ENCODE data around the gene RIN3. TPM values are rescaled to one million over a fixed set of nuclear protein-coding genes. Genes with fewer than 3 reads are reported as not detected.

Gene RIN3
- total and polyA plus RNA-seq, 2 of the 4 experiments (the other 2 are of a cell fraction): 2.5 to 11.1 TPM

GRCh38 chr14:92513966-92514843 is 624 bp downstream of the RIN3 start:
- DNase-seq (peak; percentile 22), ATAC-seq (ENCODE audit: low read depth) (peak; percentile 27)
- H3K4me1 ChIP-seq (ENCODE audit: control insufficient read depth, insufficient read depth, low read length): peaks cover 13% of the 10 kb centered on the region
- peak overlapping the region; percentile 84 to 91 for H4K8ac ChIP-seq (ENCODE audit: low read depth in 2 of 2, low read length in 2 of 2)
- peak overlapping the region; percentile 79 for H3K18ac ChIP-seq (ENCODE audit: low read depth, low read length)
- H2BK5ac ChIP-seq (ENCODE audit: low read depth, low read length, poor library complexity, severe bottlenecking): peak overlapping the region; percentile 67
- H3K79me1 ChIP-seq (ENCODE audit: low read depth in 1 of 2, low read length in 2 of 2): peaks cover 19 to 59% of the 10 kb centered on the region in 2 experiments
- peak overlapping the region; percentile 98 for H2AK9ac ChIP-seq (replicated peaks; ENCODE audit: low read depth, low read length, poor library complexity)
- H3K9ac ChIP-seq (ENCODE audit: low read depth, low read length): peak overlapping the region; percentile 92
- H3K27me3 ChIP-seq (ENCODE audit: control insufficient read depth, insufficient read depth, low read length): no peaks in the 10 kb centered on the region
- H4K5ac ChIP-seq (ENCODE audit: low read depth, low read length): peak overlapping the region; percentile 75
- H2BK120ac ChIP-seq (ENCODE audit: low read depth, low read length): peak overlapping the region; percentile 88
- peak overlapping the region; percentile 84; the same call in 1 of the 2 replicates for H3K23ac ChIP-seq (ENCODE audit: low read depth, low read length)
- no peak overlapping the region for H2BK20ac ChIP-seq (ENCODE audit: low read depth, low read length)
- peak overlapping the region; percentile 90 for H3K4me2 ChIP-seq (ENCODE audit: low read depth, low read length)
- H3K36me3 ChIP-seq (ENCODE audit: control insufficient read depth, insufficient read depth, low read length): no peaks in the 10 kb centered on the region
- peaks cover under 1% of the 10 kb centered on the region for H4K20me1 ChIP-seq (ENCODE audit: insufficient read depth, low read length)
- H3K9me3 ChIP-seq (ENCODE audit: control insufficient read depth, insufficient read depth, low read length): no peaks in the 10 kb centered on the region
- peak overlapping the region; percentile 56 for H3K56ac ChIP-seq (ENCODE audit: extremely low read depth, insufficient read depth, low read length)
- peak overlapping the region; percentile 93 for H3K4ac ChIP-seq (ENCODE audit: low read depth, low read length)
- BruUV-seq (replicated peaks): no TSS peak
- CTCF ChIA-PET: no interaction called here
- peak overlapping the region; percentile 50; the same call in 1 of the 3 replicates for H2BK15ac ChIP-seq (ENCODE audit: low read depth, low read length)
- intact Hi-C loops (cut with micrococcal nuclease) (loop anchor here (1.0 to 10.0 kb wide), 3 partner anchors 38 to 168 kb away; no protein-coding TSS in a partner anchor), dilution Hi-C loops (cut with HindIII; ENCODE audit: low sequenced_read_pairs, unreplicated experiment) (no loop called here), in situ Hi-C loops (cut with MboI; ENCODE audit: low sequenced_read_pairs) (no loop called here)
- POLR2A ChIA-PET (ENCODE audit: unreplicated experiment): interaction anchor here (0.7 kb wide), 1 partner anchor 1126 kb away, joined by 3 read pairs; no protein-coding TSS in a partner anchor
- peaks cover 9% of the 10 kb centered on the region for H3K9me1 ChIP-seq (ENCODE audit: insufficient read depth, low read length)
- H2AFZ ChIP-seq (replicated peaks; ENCODE audit: low read length, poor library complexity): peak overlapping the region; percentile 91
- WGBS, 2 experiments (ENCODE audit: extremely low coverage in 2 of 2, insufficient read length in 1 of 2): 8% methylated on average over 51 of the region's 81 CpGs; no CpG with 5 or more reads in 1 of the 2 experiments
- peak overlapping the region; percentile 82 for H3K27ac ChIP-seq (ENCODE audit: insufficient read depth, low read length)
- H4K91ac ChIP-seq (ENCODE audit: insufficient read depth, low read depth, low read length): peak overlapping the region; percentile 94
- peak overlapping the region; percentile 33 for H2AK5ac ChIP-seq (ENCODE audit: low read depth, low read length)
- peak overlapping the region; percentile 93 for H3K14ac ChIP-seq (replicated peaks; ENCODE audit: low read depth, low read length)
- TF ChIP-seq NFE2L2 (IDR thresholded peaks at IDR 0.05; ENCODE audit: low read depth, low read length): no peak
- TF ChIP-seq CHD1 (IDR thresholded peaks at IDR 0.05; ENCODE audit: low read depth, low read length): no peak
- peak; percentile 48; the same call in 1 of the 2 replicates for TF ChIP-seq MXI1 (IDR thresholded peaks at IDR 0.05; ENCODE audit: borderline replicate concordance, low read depth, low read length)
- TF ChIP-seq CEBPB (IDR thresholded peaks at IDR 0.05; ENCODE audit: low read depth, low read length): no peak
- H3K4me3 ChIP-seq (ENCODE audit: insufficient read depth, low read depth, low read length): peak overlapping the region; percentile 68
